ENCODE results near the gene ARL13A.

DNA sequence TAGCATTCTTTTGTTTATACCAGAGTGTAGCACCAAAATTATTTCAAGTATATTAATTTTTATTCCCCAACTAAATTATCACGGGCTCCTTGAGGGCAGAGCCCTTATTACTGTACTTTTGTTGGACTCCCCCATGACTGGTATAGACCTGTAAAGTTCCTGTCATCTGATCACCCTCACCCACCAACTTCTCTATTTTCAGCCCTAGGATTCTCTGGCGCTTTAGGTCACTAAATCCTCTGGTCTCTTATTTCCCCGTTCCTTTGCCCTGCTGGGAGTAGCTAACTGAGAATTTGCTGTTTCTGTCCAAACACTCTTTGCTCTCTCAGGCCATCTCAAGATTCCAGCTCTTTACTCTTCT, 37.6 kb upstream of the ARL13A start:
- TF ChIP-seq EZH2phosphoT487 (IDR thresholded peaks at IDR 0.05; ENCODE audit: insufficient read depth, low read depth) = no peak
- no peak for TF ChIP-seq EZH2 (IDR thresholded peaks at IDR 0.05; ENCODE audit: insufficient read depth, poor library complexity, severe bottlenecking)
